Natural killer cell (primary cell): ENCODE data around the gene EIF3B. TPM values are rescaled to one million over a fixed set of nuclear protein-coding genes. Genes with fewer than 3 reads are reported as not detected.
A peak's percentile ranks its signal among the peaks of the same experiment; 100 is the strongest.

Source experiments
- ATAC-seq, 3 donors: fragments of 150-1000 bp in 2 of 3; fragments of 200-7000 bp in 1 of 3; cut with Tn5 transposase; 1 replicate in 1 of 3; 2 replicates in 2 of 3; pipeline ENCODE4 v1.10.0; 2021; ENCODE audit warnings: mild to moderate bottlenecking in 2 of 3, moderate library complexity in 2 of 3
- DNase-seq, 2 donors: peaks; one replicate each; pipeline versions ENCODE4 v3.0.0 to v3.0.0-alpha.2; 2013 to 2021; ENCODE audit warnings: mixed read lengths in 1 of 2
- H3K27ac ChIP-seq: one replicate; pipeline ENCODE4 v1.5.1; 2013; ENCODE audit warnings: mild to moderate bottlenecking, low read length
- H3K27me3 ChIP-seq: one replicate; pipeline ENCODE4 v1.6.1; 2013; ENCODE audit warnings: low read length; ENCODE audit not compliant: control insufficient read depth, insufficient read depth
- H3K36me3 ChIP-seq: one replicate; pipeline ENCODE4 v1.6.1; 2013; ENCODE audit warnings: low read length; ENCODE audit not compliant: control insufficient read depth, insufficient read depth
- H3K4me1 ChIP-seq: one replicate; pipeline ENCODE4 v1.6.1; 2013; ENCODE audit warnings: low read length; ENCODE audit not compliant: control insufficient read depth, insufficient read depth
- H3K4me3 ChIP-seq: one replicate; pipeline ENCODE4 v1.5.1; 2013; ENCODE audit warnings: low read length
- H3K9me3 ChIP-seq: one replicate; pipeline ENCODE4 v1.6.1; 2013; ENCODE audit warnings: low read length; ENCODE audit not compliant: control insufficient read depth, insufficient read depth
- H3K27ac Mint-ChIP-seq, 2 donors: one replicate each; pipeline ENCODE4 v1.8.0; 2022; ENCODE audit warnings: mild to moderate bottlenecking in 2 of 2, mixed read lengths in 2 of 2, moderate library complexity in 1 of 2
- H3K27me3 Mint-ChIP-seq, 2 donors: one replicate each; pipeline ENCODE4 v1.8.0; 2022; ENCODE audit warnings: low read depth in 2 of 2, mixed read lengths in 2 of 2
- H3K36me3 Mint-ChIP-seq: one replicate; pipeline ENCODE4 v1.8.0; 2022; ENCODE audit warnings: mixed read lengths
- H3K4me1 Mint-ChIP-seq, 2 donors: one replicate each; pipeline ENCODE4 v1.8.0; 2022; ENCODE audit warnings: mixed read lengths in 2 of 2
- H3K4me3 Mint-ChIP-seq: one replicate; pipeline ENCODE4 v1.8.0; 2022; ENCODE audit warnings: mild to moderate bottlenecking, moderate library complexity, mixed read lengths
- H3K9me3 Mint-ChIP-seq, 2 donors: one replicate each; pipeline ENCODE4 v1.8.0; 2022; ENCODE audit warnings: mixed read lengths in 2 of 2
- WGBS: methylation state at CpG from one replicate; pipeline ENCODE4 v1.1.7; 2013; ENCODE audit warnings: missing lambda C conversion rate; ENCODE audit not compliant: insufficient coverage; 5-methylcytosine and 5-hydroxymethylcytosine counted together
- intact Hi-C: fragments of 100-400 bp; cut with micrococcal nuclease; formaldehyde crosslinking; loops from one replicate; pipeline ENCODE4 v1.14.2; 2022
- total RNA-seq, 4 donors: library from RNA; stranded (reverse); fragments of 120-200 nt in 1 of 4; gene quantifications; one replicate each; pipeline versions ENCODE4 v1.2.3 to v1.2.4, GENCODE V29; 2013 to 2022
- TF ChIP-seq, protein P1 (sequence below): fragments of 200-600 bp; IDR thresholded peaks from one replicate; pipeline ENCODE4 v1.8.0; 2022; ENCODE audit warnings: antibody characterized with exemption

The EIF3B gene
- total RNA-seq, 3 donors from 2014 or later (not counting 1 experiment from before 2014, with no cell fraction given), result 194 to 219 (median 197) TPM

DNA sequence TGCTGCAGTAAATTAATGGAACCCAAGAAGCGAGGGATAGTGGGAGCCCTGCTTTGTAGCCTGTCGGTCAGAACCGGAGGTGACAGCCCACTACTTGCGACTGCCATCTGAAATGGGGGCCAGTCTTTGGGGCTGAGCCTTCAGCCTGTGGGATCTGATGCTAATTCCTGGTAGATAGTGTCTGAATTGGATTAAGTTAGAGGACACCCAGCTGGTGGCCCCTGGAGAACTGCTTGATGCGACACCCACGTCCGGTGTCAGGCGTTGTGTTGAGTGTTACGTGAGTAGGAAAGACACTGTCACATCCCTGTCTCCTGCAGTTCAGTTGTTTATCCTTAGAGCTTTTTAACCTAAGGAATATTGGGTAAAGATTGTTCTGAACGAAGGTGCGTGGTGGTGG lies 5.0 kb downstream of the EIF3B start:
- H3K36me3 Mint-ChIP-seq, result no peaks in the 10 kb centered on the region
- intact Hi-C loops, result loop anchor here (5.0 kb wide), 1 partner anchor 48 kb away; no protein-coding TSS in a partner anchor
- H3K4me1 Mint-ChIP-seq, result peaks cover 59 to 61% of the 10 kb centered on the region in 2 donors

DNA sequence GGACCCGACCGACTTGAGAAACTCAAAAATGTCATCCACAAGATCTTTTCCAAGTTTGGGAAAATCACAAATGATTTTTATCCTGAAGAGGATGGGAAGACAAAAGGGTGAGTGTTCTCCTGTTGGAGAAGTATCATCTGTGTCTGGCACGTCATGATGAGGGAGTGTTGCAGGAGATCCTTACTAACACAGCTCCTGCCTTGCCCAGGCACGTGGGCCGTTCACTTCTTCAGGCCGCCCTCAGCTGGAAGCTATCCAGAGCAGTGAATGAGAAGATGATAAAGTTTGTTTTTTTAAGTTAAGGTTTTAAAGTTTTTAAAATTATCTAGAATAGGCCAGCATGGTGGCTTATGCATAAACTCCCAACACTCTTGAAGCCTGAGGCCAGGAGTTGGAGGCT lies 6.2 kb downstream of the EIF3B start:
- peaks cover 62% of the 10 kb centered on the region in 2 donors for H3K4me1 Mint-ChIP-seq
- Histone ChIP-seq H3K36me3 (peaks cover 51% of the 10 kb centered on the region), H3K27ac (no peak overlapping the region), H3K4me3 (no peak overlapping the region), H3K4me1 (peaks cover 46% of the 10 kb centered on the region), H3K27me3 (no peaks in the 10 kb centered on the region), H3K9me3 (no peaks in the 10 kb centered on the region)
- ATAC-seq (no peak), DNase-seq (no peak)
- peak overlapping the region; percentile 42 to 73 for H3K27ac Mint-ChIP-seq
- TF ChIP-seq, protein P1, sequence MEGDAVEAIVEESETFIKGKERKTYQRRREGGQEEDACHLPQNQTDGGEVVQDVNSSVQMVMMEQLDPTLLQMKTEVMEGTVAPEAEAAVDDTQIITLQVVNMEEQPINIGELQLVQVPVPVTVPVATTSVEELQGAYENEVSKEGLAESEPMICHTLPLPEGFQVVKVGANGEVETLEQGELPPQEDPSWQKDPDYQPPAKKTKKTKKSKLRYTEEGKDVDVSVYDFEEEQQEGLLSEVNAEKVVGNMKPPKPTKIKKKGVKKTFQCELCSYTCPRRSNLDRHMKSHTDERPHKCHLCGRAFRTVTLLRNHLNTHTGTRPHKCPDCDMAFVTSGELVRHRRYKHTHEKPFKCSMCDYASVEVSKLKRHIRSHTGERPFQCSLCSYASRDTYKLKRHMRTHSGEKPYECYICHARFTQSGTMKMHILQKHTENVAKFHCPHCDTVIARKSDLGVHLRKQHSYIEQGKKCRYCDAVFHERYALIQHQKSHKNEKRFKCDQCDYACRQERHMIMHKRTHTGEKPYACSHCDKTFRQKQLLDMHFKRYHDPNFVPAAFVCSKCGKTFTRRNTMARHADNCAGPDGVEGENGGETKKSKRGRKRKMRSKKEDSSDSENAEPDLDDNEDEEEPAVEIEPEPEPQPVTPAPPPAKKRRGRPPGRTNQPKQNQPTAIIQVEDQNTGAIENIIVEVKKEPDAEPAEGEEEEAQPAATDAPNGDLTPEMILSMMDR, result no peak
- no peaks in the 10 kb centered on the region for H3K27me3 Mint-ChIP-seq
- WGBS, result 96% methylated on average over 6 of the region's 6 CpGs
- intact Hi-C loops, result loop anchor here (5.0 kb wide), 1 partner anchor 47 kb away; no protein-coding TSS in a partner anchor
- H3K9me3 Mint-ChIP-seq, result no peaks in the 10 kb centered on the region
- no peaks in the 10 kb centered on the region for H3K36me3 Mint-ChIP-seq
- no peak overlapping the region for H3K4me3 Mint-ChIP-seq

More for the DNA sequence above, 5.0 kb downstream of the EIF3B start:
- no peak for ATAC-seq
- no peaks in the 10 kb centered on the region for H3K9me3 Mint-ChIP-seq
- peaks cover 52% of the 10 kb centered on the region for H3K4me1 ChIP-seq
- H3K4me3 ChIP-seq, result no peak overlapping the region
- no peaks in the 10 kb centered on the region for H3K9me3 ChIP-seq
- no peaks in the 10 kb centered on the region for H3K27me3 ChIP-seq
- H3K4me3 Mint-ChIP-seq, result no peak overlapping the region
- H3K27me3 Mint-ChIP-seq, result no peaks in the 10 kb centered on the region
- TF ChIP-seq, protein P1, result no peak
- H3K27ac ChIP-seq, result no peak overlapping the region
- peaks cover 40% of the 10 kb centered on the region for H3K36me3 ChIP-seq
- no peak for DNase-seq
- H3K27ac Mint-ChIP-seq, result peak overlapping the region; percentile 44 to 73
- 94% methylated on average over 11 of the region's 11 CpGs for WGBS

DNA sequence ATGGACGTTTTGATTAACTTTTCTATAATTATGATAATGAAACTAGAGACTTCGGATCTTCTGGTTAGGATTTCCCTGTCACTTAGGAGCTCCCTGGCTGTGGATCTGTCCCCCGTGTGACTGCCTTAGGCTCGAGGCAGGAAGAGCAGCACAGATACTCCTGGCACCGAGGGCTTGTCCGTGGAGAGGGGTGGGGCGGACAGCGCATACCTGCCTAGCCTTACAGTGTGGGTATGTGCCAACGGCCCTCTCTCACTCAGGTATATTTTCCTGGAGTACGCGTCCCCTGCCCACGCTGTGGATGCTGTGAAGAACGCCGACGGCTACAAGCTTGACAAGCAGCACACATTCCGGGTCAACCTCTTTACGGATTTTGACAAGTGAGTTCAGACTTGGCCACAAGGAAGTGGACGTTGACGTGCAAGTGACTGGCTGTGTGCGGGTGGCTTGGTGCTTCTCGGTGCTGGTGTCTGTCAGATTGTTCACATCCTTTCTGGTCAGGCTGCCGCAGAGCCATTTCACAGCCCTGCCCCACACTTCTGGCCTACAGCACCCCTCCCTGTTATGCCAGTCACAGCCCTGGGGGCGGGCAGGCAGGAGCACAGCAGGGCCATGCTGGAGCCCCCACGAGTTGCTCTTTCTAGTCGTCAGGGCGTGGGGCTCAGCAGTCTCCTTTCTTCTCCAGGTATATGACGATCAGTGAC lies 7.9 kb downstream of the EIF3B start:
- no peaks in the 10 kb centered on the region for H3K9me3 ChIP-seq
- Mint-ChIP-seq H3K9me3 (no peaks in the 10 kb centered on the region), H3K4me3 (peak overlapping the region; percentile 87), H3K27ac (peak overlapping the region; percentile 85 to 96), H3K36me3 (no peaks in the 10 kb centered on the region), H3K27me3 (no peaks in the 10 kb centered on the region), H3K4me1 (peaks cover 52 to 53% of the 10 kb centered on the region in 2 donors)
- peak; percentile 84 to 94 (median 90) for ATAC-seq
- TF ChIP-seq, protein P1, result no peak
- 74% methylated on average over 27 of the region's 27 CpGs for WGBS
- H3K27me3 ChIP-seq, result no peaks in the 10 kb centered on the region
- no peak overlapping the region for H3K4me3 ChIP-seq
- intact Hi-C loops, result loop anchor here (2.0 to 5.0 kb wide), 2 partner anchors 45 to 56 kb away; no protein-coding TSS in a partner anchor
- DNase-seq, result peak in 1 of 2 donors; percentile 43
- H3K4me1 ChIP-seq, result peaks cover 30% of the 10 kb centered on the region
- peak overlapping the region; percentile 52 for H3K27ac ChIP-seq
- peaks cover 65% of the 10 kb centered on the region for H3K36me3 ChIP-seq
